ENCODE results near the gene TPSD1.

- TF ChIP-seq YY1 (IDR thresholded peaks at IDR 0.05; ENCODE audit: low read depth) = no peak
- TF ChIP-seq TCF12 (IDR thresholded peaks at IDR 0.05; ENCODE audit: low read depth) = no peak
Observed at GRCh38 chr16:1213231-1213630, 42.6 kb upstream of the TPSD1 start.
